Measurements from ENCODE around the gene ARID3B.
"Not testable (repeated sequence)": the region's sequence is repeated elsewhere in the genome, so short reads cannot be mapped to it uniquely, and the experiment has no call there.

Gene ARID3B

GRCh38 chr15:74625693-74626092, 84.7 kb downstream of the ARID3B start:
- DNase-seq = no peak

- DNase-seq = no peak
These were observed 85.3 kb downstream of the ARID3B start for GRCh38 chr15:74626336-74626735.

GRCh38 chr15:74626752-74627692, 86.0 kb downstream of the ARID3B start:
- DNase-seq = no peak

GRCh38 chr15:74627766-74628165, 86.7 kb downstream of the ARID3B start:
- DNase-seq = no peak

GRCh38 chr15:74628199-74628598, 87.2 kb downstream of the ARID3B start:
- DNase-seq = no peak

GRCh38 chr15:74628949-74629348, 87.9 kb downstream of the ARID3B start:
- DNase-seq = no peak

GRCh38 chr15:74629696-74630095, 88.7 kb downstream of the ARID3B start:
- DNase-seq = not testable (repeated sequence)

GRCh38 chr15:74630284-74631086, 89.5 kb downstream of the ARID3B start:
- no peak for DNase-seq

GRCh38 chr15:74631087-74631385, 90.0 kb downstream of the ARID3B start:
- no peak for DNase-seq

- no peak for DNase-seq
These were observed 90.4 kb downstream of the ARID3B start for GRCh38 chr15:74631408-74631807.

GRCh38 chr15:74631935-74632560, 91.0 kb downstream of the ARID3B start:
- peak; percentile 6 for DNase-seq

GRCh38 chr15:74632601-74633000, 91.6 kb downstream of the ARID3B start:
- DNase-seq = no peak

GRCh38 chr15:74633781-74634180, 92.8 kb downstream of the ARID3B start:
- DNase-seq = no peak

GRCh38 chr15:74635228-74635627, 94.2 kb downstream of the ARID3B start:
- DNase-seq = peak; percentile 24

GRCh38 chr15:74636984-74637383, 96.0 kb downstream of the ARID3B start:
- no peak for DNase-seq

GRCh38 chr15:74641151-74641550, 100.1 kb downstream of the ARID3B start:
- DNase-seq = no peak

GRCh38 chr15:74642348-74642733, 101.3 kb downstream of the ARID3B start:
- peak; percentile 89 for DNase-seq

- DNase-seq = peak; percentile 74
These were observed 102.0 kb downstream of the ARID3B start for GRCh38 chr15:74642734-74643664.

- no peak for DNase-seq
These were observed 102.7 kb downstream of the ARID3B start for GRCh38 chr15:74643665-74644204.

- no peak for DNase-seq
These were observed 105.5 kb downstream of the ARID3B start for GRCh38 chr15:74646480-74646879.
